ENCODE measurements around the gene NEU1.
"Not testable (repeated sequence)": the region's sequence is repeated elsewhere in the genome, so short reads cannot be mapped to it uniquely, and the experiment has no call there.

The NEU1 gene

DNA sequence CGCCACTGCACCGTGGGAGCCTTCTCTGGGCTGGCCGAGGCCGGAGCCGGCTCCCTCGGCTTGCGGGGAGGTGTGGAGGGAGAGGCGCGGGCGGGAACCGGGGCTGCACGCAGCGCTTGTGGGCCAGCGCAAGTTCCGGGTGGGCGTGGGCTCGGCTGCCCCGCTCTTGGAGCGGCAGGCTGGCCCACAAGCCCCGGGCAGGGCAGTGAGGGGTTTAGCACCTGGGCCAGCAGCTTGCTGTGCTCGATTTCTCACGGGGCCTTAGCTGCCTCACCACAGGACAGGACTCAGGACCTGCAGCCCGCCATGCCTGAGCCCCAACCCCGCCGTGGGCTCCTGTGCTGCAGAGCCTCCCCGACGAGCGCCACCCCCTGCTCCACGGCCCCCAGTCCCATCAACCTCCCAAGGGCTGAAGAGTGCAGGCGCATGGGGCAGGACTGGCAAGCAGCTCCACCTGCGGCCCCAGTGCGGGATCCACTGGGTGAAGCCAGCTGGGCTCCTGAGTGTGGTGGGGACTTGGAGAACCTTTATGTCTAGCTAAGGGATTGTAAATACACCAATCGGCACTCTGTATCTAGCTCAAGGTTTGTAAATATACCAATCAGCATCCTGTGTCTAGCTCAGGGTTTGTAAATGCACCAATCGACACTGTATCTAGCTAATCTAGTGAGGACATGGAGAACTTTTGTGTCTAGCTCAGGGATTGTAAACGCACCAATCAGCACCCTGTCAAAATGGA is 10.5 kb downstream of the NEU1 start:
- H3K4me3 Mint-ChIP-seq, DNase-seq, H3K9me3 Mint-ChIP-seq, H3K27ac Mint-ChIP-seq, H3K36me3 Mint-ChIP-seq, H3K27me3 Mint-ChIP-seq, H3K4me1 Mint-ChIP-seq: not testable (repeated sequence)
- CTCF ChIA-PET, result interaction anchor here (0.8 kb wide), 1 partner anchor 11 kb away, joined by 3 read pairs; the partner anchor contains the start of gene NEU1

DNA sequence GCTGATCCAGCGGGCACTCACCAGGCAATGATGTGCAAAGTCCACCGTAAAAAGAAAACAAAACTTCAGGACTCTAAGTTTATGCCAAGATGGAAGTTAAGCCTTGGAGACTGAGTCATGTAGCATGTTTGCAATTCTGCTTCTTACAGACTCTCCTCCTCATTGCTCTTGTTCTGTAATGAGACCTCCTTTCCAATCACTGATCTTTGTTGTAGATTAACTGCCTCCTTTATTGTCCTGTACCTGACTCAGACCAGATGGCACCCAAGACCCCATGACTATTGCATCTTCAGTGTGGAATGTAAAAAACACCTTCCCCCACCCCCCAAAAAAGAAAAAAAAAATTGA is 11.2 kb downstream of the NEU1 start:
- CTCF ChIA-PET, result no interaction called here
- peaks cover 3% of the 10 kb centered on the region for H3K36me3 Mint-ChIP-seq
- H3K27ac Mint-ChIP-seq, result no peak overlapping the region
- no peak for DNase-seq
- peaks cover 6% of the 10 kb centered on the region for H3K9me3 Mint-ChIP-seq
- peaks cover 2% of the 10 kb centered on the region for H3K4me1 Mint-ChIP-seq
- no peaks in the 10 kb centered on the region for H3K27me3 Mint-ChIP-seq
- no peak overlapping the region for H3K4me3 Mint-ChIP-seq

DNA sequence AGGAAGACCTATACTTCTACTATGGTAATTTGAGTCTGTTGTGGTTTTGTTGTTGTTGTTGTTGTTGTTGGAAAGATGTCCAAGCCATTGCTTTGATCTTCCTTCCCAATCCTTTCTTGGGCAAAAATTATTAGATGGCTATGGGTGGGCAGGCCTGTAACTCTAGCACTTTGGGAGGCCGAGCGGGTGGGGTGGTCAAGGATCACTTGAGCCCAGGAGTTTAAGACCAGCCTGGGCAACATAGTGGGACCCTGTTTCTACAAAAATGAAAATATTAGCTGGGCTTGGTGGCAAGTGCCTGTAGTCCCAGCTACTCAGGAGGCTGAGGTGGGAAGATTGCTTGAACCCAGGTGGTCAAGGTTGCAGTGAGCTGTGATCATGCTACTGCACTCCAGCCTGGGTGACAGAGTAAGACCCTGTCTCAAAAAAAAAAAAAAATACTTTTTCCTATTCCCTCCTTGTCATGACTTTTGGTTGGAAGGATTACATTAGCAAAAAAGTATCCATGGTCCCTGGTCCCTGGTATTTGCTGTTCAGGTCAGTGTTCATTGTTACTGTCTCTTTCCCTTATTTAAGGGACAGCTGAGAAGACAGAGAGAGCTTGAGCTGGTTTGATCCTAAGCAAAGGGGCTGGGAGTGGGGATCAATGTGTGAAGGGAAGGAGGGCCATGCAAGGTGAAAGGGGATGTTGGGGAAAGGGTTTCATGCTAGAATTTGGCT is 11.7 kb downstream of the NEU1 start:
- H3K36me3 Mint-ChIP-seq, result peaks cover 3% of the 10 kb centered on the region

DNA sequence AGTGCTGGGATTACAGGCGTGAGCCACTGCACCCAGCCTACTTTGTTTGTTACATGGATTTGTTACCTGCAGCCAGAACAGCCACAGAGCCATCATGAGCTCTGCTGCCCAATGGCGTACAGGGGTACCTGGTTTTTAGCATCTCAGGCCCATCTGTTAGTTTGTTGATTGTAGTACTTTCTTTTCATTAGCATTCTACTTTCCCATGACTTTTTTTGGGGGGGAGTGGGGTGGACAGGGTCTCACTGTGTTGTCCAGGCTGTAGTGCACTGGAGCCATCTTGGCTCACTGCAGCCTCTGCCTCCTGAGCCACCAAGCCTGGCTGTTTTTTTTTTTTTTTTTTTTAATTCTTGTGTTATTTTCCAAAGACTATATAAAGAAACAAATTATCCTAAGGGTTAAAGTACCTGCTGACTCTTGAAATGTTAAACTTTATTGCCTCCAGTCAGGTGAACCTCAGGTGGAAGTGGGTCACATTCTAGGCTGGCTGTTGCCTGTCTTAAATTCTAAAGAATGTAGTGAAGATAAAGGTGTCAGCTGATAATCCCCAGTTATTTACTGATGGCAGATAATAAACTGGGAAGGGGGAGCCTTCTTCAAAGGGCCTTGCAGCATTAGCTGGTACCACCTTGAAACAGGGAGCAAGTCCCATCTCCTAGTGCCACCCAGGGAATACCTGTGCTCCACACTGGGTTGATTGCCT is 15.2 kb downstream of the NEU1 start:
- CTCF ChIA-PET, result no interaction called here
- no peak overlapping the region for H3K4me3 Mint-ChIP-seq
- H3K27ac Mint-ChIP-seq, result no peak overlapping the region
- no peaks in the 10 kb centered on the region for H3K27me3 Mint-ChIP-seq
- DNase-seq, result no peak
- peaks cover under 1% of the 10 kb centered on the region for H3K9me3 Mint-ChIP-seq
- H3K36me3 Mint-ChIP-seq, result peaks cover 9% of the 10 kb centered on the region
- no peaks in the 10 kb centered on the region for H3K4me1 Mint-ChIP-seq

More for the DNA sequence above, 11.7 kb downstream of the NEU1 start:
- CTCF ChIA-PET, result no interaction called here
- no peaks in the 10 kb centered on the region for H3K27me3 Mint-ChIP-seq
- H3K4me1 Mint-ChIP-seq, result peaks cover 2% of the 10 kb centered on the region
- no peak overlapping the region for H3K27ac Mint-ChIP-seq
- H3K9me3 Mint-ChIP-seq, result peaks cover 6% of the 10 kb centered on the region
- no peak for DNase-seq
- no peak overlapping the region for H3K4me3 Mint-ChIP-seq

DNA sequence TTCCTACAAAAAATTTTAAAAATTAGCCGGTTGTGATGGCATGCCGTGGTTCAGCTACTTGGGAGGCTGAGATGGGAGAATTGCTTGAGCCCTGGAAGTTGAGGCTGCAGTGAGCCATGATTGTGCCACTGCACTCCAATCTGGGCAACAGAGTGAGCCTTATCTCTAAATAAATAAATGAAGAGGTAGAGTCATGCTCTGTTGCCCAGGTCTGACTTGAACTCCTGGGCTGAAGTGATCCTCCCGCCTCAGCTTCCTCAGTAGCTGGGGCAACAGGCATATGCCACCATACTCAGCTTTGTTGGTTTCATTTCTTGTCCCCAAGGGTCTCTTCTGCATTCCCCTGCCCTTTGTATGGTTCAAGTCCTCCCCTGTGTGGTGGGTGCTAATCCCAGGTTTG is 18.1 kb downstream of the NEU1 start:
- H3K4me3 Mint-ChIP-seq, result no peak overlapping the region
- DNase-seq, result no peak
- no peaks in the 10 kb centered on the region for H3K27me3 Mint-ChIP-seq
- H3K27ac Mint-ChIP-seq, result no peak overlapping the region
- CTCF ChIA-PET, result no interaction called here
- no peaks in the 10 kb centered on the region for H3K9me3 Mint-ChIP-seq
- H3K36me3 Mint-ChIP-seq, result peaks cover 23% of the 10 kb centered on the region
- H3K4me1 Mint-ChIP-seq, result peaks cover 11% of the 10 kb centered on the region

DNA sequence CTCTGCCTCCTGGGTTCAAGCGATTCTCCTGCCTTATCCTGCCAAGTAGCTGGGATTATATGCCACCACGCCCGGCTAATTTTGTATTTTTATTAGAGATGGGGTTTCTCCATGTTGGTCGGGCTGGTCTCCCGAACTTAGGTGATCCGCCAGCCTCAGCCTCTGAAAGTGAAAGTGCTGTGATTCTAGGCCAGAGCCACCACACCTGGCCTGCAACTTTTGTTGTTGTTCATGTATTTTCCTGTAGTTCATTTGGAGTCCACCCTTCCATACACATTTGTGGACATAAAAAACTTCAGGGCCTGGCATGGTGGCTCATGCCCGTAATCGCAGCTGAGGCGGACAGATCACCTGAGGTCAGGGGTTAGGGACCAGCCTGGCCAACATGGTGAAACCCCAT is 20.6 kb downstream of the NEU1 start:
- H3K4me1 Mint-ChIP-seq, result peaks cover 33% of the 10 kb centered on the region
- no peak overlapping the region for H3K4me3 Mint-ChIP-seq
- no peaks in the 10 kb centered on the region for H3K9me3 Mint-ChIP-seq
- no peaks in the 10 kb centered on the region for H3K27me3 Mint-ChIP-seq
- H3K36me3 Mint-ChIP-seq, result peaks cover 39% of the 10 kb centered on the region
- H3K27ac Mint-ChIP-seq, result peak overlapping the region; percentile 79
- CTCF ChIA-PET, result no interaction called here
- DNase-seq, result no peak

DNA sequence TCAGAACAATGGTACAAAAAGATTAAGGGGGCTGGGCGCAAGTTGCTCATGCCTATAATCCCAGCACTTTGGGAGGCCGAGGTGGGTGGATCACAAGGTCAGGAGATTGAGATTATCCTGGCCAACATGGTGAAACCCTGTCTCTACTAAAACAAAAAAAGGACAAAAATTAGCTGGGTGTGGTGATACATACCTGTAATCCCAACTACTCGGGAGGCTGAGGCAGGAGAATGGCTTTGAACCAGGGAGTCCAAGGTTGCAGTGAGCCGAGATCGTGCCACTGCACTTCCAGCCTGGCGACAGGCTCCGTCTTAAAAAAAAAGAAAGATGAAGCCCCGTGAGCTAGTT is 22.9 kb downstream of the NEU1 start:
- H3K4me3 Mint-ChIP-seq, H3K27me3 Mint-ChIP-seq, H3K27ac Mint-ChIP-seq, H3K9me3 Mint-ChIP-seq, DNase-seq: not testable (repeated sequence)
- CTCF ChIA-PET, result interaction anchor here (1.7 kb wide), 1 partner anchor 23 kb away, joined by 5 read pairs; no protein-coding TSS in a partner anchor
- H3K4me1 Mint-ChIP-seq, result peaks cover 49% of the 10 kb centered on the region
- peaks cover 52% of the 10 kb centered on the region for H3K36me3 Mint-ChIP-seq

DNA sequence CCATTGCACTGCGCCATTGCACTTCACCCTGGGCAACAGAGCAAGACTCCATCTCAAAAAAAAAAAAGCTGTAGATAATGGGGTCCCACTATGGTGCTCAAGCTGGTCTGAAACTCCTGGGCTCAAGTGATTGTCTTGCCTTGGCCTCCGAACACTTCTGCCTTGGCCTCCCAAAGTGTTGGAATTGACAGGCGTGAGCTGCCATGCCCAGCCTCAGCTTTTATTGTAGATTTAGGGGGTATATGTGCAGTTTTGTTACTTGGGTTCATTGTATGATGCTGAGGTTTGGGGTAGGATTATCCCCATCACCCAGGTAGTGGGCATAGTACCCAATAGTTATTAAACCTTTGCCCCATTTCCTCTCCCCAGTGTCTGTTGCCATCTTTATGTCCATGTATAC is 23.7 kb downstream of the NEU1 start:
- Mint-ChIP-seq H3K9me3 (no peaks in the 10 kb centered on the region), H3K4me3 (no peak overlapping the region), H3K27ac (peak overlapping the region; percentile 69), H3K27me3 (no peaks in the 10 kb centered on the region), H3K36me3 (peaks cover 51% of the 10 kb centered on the region), H3K4me1 (peaks cover 55% of the 10 kb centered on the region)
- CTCF ChIA-PET, result interaction anchor here (0.9 to 1.7 kb wide), 2 partner anchors 24 to 59 kb away, joined by 3 to 5 read pairs; no protein-coding TSS in a partner anchor
- no peak for DNase-seq

DNA sequence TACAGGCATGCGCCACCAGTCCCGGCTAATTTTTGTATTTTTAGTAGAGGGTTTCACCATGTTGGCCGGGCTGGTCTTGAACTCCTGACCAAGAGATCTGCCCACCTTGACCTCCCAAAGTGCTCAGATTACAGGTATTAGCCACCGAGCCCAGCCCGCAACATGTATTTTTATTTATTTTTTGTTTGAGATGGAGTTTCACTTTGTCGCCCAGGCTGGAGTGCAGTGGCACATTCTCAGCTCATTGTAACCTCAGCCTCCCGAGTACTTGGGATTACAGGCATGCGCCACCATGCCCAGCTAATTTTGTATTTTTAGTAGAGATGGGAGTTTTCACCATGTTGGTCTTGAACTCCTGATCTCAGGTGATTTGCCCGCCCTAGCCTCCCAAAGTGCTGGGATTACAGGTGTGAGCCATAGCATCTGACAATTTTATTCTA is 24.5 kb downstream of the NEU1 start:
- DNase-seq, H3K27ac Mint-ChIP-seq, H3K9me3 Mint-ChIP-seq, H3K27me3 Mint-ChIP-seq: not testable (repeated sequence)
- Mint-ChIP-seq H3K4me3 (peak overlapping the region; percentile 98), H3K4me1 (peaks cover 58% of the 10 kb centered on the region), H3K36me3 (peaks cover 50% of the 10 kb centered on the region)
- CTCF ChIA-PET, result interaction anchor here (0.6 to 1.7 kb wide), 3 partner anchors 22 to 60 kb away, joined by 3 to 5 read pairs (median 5); no protein-coding TSS in a partner anchor

DNA sequence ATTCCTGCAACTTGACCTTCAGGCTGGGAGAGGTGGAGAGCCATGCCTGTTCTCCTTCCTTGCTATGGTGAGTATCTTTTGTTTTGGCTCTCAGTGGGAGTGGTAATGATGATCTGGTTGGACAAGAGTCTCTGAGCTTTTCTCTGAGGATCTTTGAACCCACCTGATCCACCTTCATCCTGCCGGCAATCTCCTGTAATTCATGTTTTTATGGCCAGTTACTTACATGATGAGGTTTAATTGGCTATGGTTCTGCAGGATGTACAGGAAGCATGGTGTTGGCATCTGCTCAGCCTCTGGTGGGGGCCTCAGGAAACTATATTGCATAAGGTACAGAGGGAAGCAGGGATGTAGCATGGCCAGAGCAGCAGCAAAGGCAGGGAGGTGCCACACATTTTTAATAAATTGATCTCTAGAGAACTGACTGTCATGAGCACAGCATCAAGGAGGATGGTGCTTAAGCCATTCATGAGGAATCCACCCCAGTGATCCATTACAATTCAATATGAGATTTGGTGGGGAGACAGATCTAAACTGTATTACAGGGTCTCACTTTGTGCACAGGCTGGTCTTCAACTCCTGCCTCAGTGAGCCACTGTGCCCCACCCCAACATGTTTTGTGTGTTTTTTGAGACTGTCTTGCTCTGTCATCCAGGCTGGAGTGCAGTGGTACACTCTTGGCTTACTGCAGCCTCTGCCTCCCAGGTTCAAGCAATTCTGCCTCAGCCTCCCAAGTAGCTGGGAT is 25.1 kb downstream of the NEU1 start:
- Mint-ChIP-seq H3K9me3 (no peaks in the 10 kb centered on the region), H3K4me1 (peaks cover 58% of the 10 kb centered on the region), H3K27ac (peak overlapping the region; percentile 94), H3K27me3 (no peaks in the 10 kb centered on the region), H3K36me3 (peaks cover 50% of the 10 kb centered on the region), H3K4me3 (peak overlapping the region; percentile 98)
- CTCF ChIA-PET, result interaction anchor here (1.0 to 1.5 kb wide), 2 partner anchors 25 to 157 kb away, joined by 3 read pairs; partner anchors contain the start of genes LY6G5C and NEU1
- no peak for DNase-seq

DNA sequence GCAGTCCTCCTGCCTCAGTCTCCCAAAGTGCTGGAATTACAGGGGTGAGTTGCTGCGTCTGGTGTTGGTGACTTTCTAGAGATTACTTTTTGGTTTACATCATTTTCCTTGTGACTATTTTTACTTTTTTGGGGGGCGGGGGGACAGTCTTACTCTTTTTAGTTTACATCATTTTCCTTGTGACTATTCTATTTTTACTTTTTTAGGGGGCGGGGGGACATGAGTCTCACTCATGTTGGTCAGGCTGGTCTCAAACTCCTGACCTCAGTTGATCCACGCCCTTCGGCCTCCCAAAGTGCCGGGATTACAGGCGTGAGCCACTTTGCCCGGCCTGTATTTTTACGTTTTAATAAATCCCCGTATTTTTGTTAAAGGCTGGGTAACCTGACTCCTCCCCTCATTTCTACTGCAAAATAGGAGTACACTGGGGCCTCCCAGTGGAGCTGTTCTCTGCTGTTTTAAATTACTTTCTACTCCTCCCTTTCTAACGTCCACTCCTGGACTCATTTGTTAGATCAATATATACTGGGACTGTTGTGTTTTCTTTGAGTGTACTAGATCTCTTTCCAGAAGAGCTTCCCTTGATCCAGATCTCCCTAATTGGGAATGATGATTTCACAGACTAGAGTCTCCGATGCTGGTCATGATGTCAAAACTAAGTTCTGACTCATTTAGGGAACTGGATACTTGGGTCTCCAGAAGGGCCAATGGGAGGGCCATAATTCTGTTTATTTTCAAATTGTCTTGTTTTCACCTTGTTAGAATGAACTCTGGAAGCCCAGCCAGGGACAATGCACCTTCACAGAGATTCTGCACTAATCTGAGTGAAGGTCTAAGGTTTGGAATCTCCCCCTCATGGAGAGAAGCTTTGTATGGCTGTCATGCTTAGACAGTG is 25.9 kb downstream of the NEU1 start:
- no peaks in the 10 kb centered on the region for H3K27me3 Mint-ChIP-seq
- H3K4me1 Mint-ChIP-seq, result peaks cover 56% of the 10 kb centered on the region
- H3K27ac Mint-ChIP-seq, result peak overlapping the region; percentile 94
- peak overlapping the region; percentile 98 for H3K4me3 Mint-ChIP-seq
- DNase-seq, result peak; percentile 41
- H3K9me3 Mint-ChIP-seq, result no peaks in the 10 kb centered on the region
- CTCF ChIA-PET, result interaction anchor here (1.0 to 1.6 kb wide), 4 partner anchors 9 to 156 kb away, joined by 3 to 4 read pairs (median 3); partner anchors contain the start of genes HSPA1B, LY6G5C and NEU1
- H3K36me3 Mint-ChIP-seq, result peaks cover 50% of the 10 kb centered on the region

DNA sequence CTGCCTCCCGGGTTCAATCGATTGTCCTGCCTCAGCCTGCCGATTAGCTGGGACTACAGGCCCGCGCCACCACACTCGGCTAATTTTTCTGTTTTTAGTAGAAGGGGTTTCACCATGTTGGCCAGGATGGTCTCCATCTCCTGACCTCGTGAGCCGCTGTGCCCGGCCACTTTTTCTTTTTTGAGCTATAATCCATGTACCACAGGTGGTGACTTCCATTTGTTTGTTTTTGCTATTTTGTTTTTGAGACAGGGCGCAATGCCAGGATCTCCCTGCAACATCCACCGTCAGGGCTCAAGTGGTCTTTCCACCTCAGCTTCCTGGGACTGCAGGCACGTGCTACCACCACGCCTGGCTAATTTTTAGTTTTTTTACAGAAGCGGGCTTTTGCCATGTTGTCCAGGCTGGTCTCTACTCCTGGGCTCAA is 26.6 kb downstream of the NEU1 start:
- CTCF ChIA-PET, result interaction anchor here (1.2 to 1.6 kb wide), 2 partner anchors 9 to 27 kb away, joined by 3 to 4 read pairs; partner anchors contain the start of genes HSPA1B and NEU1
- Mint-ChIP-seq H3K36me3 (peaks cover 50% of the 10 kb centered on the region), H3K4me1 (peaks cover 62% of the 10 kb centered on the region)

More for the DNA sequence above, 26.6 kb downstream of the NEU1 start:
- H3K27me3 Mint-ChIP-seq, result no peaks in the 10 kb centered on the region
- no peak for DNase-seq
- H3K9me3 Mint-ChIP-seq, result no peaks in the 10 kb centered on the region
- H3K27ac Mint-ChIP-seq, result peak overlapping the region; percentile 94
- peak overlapping the region; percentile 98 for H3K4me3 Mint-ChIP-seq
